GM12892 (cell line): Measurements from ENCODE around the gene SH3RF3.

Experiments
- POLR2A ChIP-seq: IDR thresholded peaks from 2 replicates; pipeline ENCODE4 v1.6.1; 2011; ENCODE audit warnings: low read depth, low read length, control low read depth
- TAF1 ChIP-seq: IDR thresholded peaks from 2 replicates; pipeline ENCODE4 v1.6.1; 2011; ENCODE audit warnings: low read depth, mild to moderate bottlenecking, control low read depth, low read length, borderline replicate concordance

DNA sequence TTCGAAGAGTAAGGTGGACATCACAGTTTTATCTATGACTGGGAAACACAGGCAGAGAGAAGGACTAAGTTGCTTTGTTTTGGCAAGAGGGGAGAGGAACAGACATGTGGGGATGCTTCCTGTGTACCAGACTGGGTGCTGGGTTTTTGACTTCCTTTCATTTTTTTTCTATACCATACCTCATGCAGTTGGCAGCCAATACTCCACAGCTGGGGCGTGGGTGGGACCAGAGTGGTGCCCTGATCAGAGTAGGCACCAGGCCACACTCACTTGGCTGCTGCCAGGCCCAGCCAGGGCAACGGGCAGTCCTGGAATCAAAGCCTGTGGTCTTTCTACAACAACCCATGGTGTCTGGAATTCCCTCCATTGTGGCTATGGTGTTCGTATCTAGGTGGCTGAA, 45.2 kb downstream of the SH3RF3 start:
- TF ChIP-seq TAF1 (no peak), POLR2A (no peak)
